SU-DHL-6 (cell line): ENCODE measurements around the gene KRT20.

Experiments
- H2AFZ ChIP-seq: fragments of 200-600 bp; sonication (generic); 2 replicates; pipeline ENCODE4 v1.6.1; 2014; ENCODE audit warnings: low read depth, mild to moderate bottlenecking, moderate library complexity, mixed read lengths, antibody characterized with exemption, low read length; ENCODE audit not compliant: severe bottlenecking
- H3F3A ChIP-seq: fragments of 200-600 bp; shearing (Covaris generic); 2 replicates; pipeline ENCODE4 v1.6.0; 2016; ENCODE audit warnings: antibody characterized with exemption, mild to moderate bottlenecking; ENCODE audit not compliant: insufficient read depth
- H3K27ac ChIP-seq: fragments of 200-600 bp; sonication (generic); 2 replicates; pipeline ENCODE4 v1.5.1; 2016; ENCODE audit warnings: low read depth, mild to moderate bottlenecking, low read length, moderate library complexity, mixed read lengths
- H3K27me3 ChIP-seq: fragments of 200-600 bp; sonication (generic), shearing (Covaris generic); 2 replicates; pipeline ENCODE4 v1.6.0; 2014; ENCODE audit warnings: mild to moderate bottlenecking, low read length
- H3K36me3 ChIP-seq: fragments of 200-600 bp; sonication (generic); 2 replicates; pipeline ENCODE4 v1.6.1; 2014; ENCODE audit warnings: mild to moderate bottlenecking, low read length, mixed read lengths
- H3K4me2 ChIP-seq: fragments of 300-600, 200-600 bp; shearing (Covaris generic), sonication (generic); 2 replicates; pipeline ENCODE4 v1.6.0; 2014; ENCODE audit warnings: low read length, low read depth, mild to moderate bottlenecking; ENCODE audit not compliant: poor library complexity, severe bottlenecking
- H3K4me3 ChIP-seq: fragments of 200-600 bp; sonication (generic); 2 replicates; pipeline ENCODE4 v1.5.1; 2014; ENCODE audit warnings: antibody characterized with exemption, low read length, mild to moderate bottlenecking, mixed read lengths; ENCODE audit not compliant: insufficient read depth, poor library complexity, severe bottlenecking
- H3K79me2 ChIP-seq: fragments of 200-600 bp; sonication (generic); 2 replicates; pipeline ENCODE4 v1.6.1; 2014; ENCODE audit warnings: mild to moderate bottlenecking, low read length, moderate library complexity; ENCODE audit not compliant: insufficient read depth
- H3K9ac ChIP-seq: fragments of 200-600 bp; sonication (generic); 2 replicates; pipeline ENCODE4 v1.7.0; 2014; ENCODE audit warnings: mild to moderate bottlenecking, low read length
- H3K9me2 ChIP-seq: fragments of 200-600 bp; sonication (generic); replicated peaks from 2 replicates; pipeline ENCODE4 v1.6.1; 2014; ENCODE audit warnings: low read length; ENCODE audit not compliant: insufficient read depth
- H3K9me3 ChIP-seq: fragments of 200-600 bp; sonication (generic); 2 replicates; pipeline ENCODE4 v1.6.1; 2014; ENCODE audit warnings: low read length, mixed read lengths; ENCODE audit not compliant: insufficient read depth
- H4K20me1 ChIP-seq: fragments of 200-600 bp; sonication (generic); 2 replicates; pipeline ENCODE4 v1.6.1; 2014; ENCODE audit warnings: low read depth, mild to moderate bottlenecking, antibody characterized with exemption, low read length, moderate library complexity, mixed read lengths
- CTCF ChIP-seq: fragments of 200-600 bp; sonication (generic); IDR thresholded peaks from one replicate; pipeline ENCODE4 v1.5.1; 2017; ENCODE audit warnings: antibody characterized with exemption, mild to moderate bottlenecking, low read length, moderate library complexity; ENCODE audit not compliant: insufficient read depth, poor library complexity, severe bottlenecking
- EZH2phosphoT487 ChIP-seq: fragments of 200-600 bp; sonication (generic), shearing (Covaris generic); conservative IDR thresholded peaks from 2 replicates; pipeline ENCODE4 v1.6.1; 2018; ENCODE audit warnings: mild to moderate bottlenecking, antibody characterized with exemption, low read length, moderate library complexity, mixed read lengths

KRT20 gene

DNA sequence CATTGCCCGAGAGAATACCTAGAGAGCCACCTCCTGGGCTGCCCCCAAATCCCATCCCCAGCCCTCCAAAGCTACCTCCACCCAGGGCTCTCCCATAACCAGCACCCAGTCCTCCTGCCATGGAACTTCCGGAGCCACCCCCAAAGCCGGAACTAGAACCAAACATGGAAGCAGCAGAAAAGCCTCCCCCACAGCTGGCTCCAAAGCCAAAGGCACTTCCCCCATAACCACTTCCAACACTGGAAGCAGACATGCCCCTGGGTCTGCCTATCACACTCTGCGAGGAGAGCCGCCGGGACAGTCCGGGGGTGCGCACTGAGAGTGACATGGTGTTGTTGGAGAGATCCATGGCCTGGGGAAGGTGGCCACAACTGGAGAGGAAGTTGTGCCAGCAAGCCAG, 18.2 kb downstream of the KRT20 start, which contains the start of gene KRT12:
Gene KRT12 (minus strand): TSS at position 386 of the 400 bp plus-strand sequence. CDS start 37 bp downstream, at position 349.
- Histone ChIP-seq H2AFZ (no peak within 1 kb of the TSS), H3K27ac (no peak within 1 kb of the TSS), H4K20me1 (no peaks in the 10 kb centered on the region), H3K9ac (no peak within 1 kb of the TSS), H3K9me3 (no peaks in the 10 kb centered on the region), H3K79me2 (no peaks in the 10 kb centered on the region), H3K9me2 (no peaks in the 10 kb centered on the region), H3K27me3 (no peaks in the 10 kb centered on the region), H3K4me2 (no peak within 1 kb of the TSS), H3K4me3 (no peak within 1 kb of the TSS), H3K36me3 (no peaks in the 10 kb centered on the region), H3F3A (no peaks in the 10 kb centered on the region)
- no peak for TF ChIP-seq CTCF
- TF ChIP-seq EZH2phosphoT487, result no peak

GRCh38 chr17:40864661-40865390, 20.2 kb downstream of the KRT20 start:
- TF ChIP-seq CTCF (no peak), EZH2phosphoT487 (no peak)
- H3F3A ChIP-seq, result no peaks in the 10 kb centered on the region
- no peaks in the 10 kb centered on the region for H4K20me1 ChIP-seq
- H3K27ac ChIP-seq, result no peak overlapping the region
- H3K4me2 ChIP-seq, result no peak overlapping the region
- no peaks in the 10 kb centered on the region for H3K36me3 ChIP-seq
- no peaks in the 10 kb centered on the region for H3K27me3 ChIP-seq
- H2AFZ ChIP-seq, result no peak overlapping the region
- H3K9me3 ChIP-seq, result no peaks in the 10 kb centered on the region
- no peaks in the 10 kb centered on the region for H3K9me2 ChIP-seq
- no peaks in the 10 kb centered on the region for H3K79me2 ChIP-seq
- H3K4me3 ChIP-seq, result no peak overlapping the region
- no peak overlapping the region for H3K9ac ChIP-seq

- H3K79me2 ChIP-seq, result no peaks in the 10 kb centered on the region
- TF ChIP-seq CTCF, result no peak
- TF ChIP-seq EZH2phosphoT487, result no peak
- H2AFZ ChIP-seq, result no peak overlapping the region
- H3K27ac ChIP-seq, result no peak overlapping the region
- H3K9me2 ChIP-seq, result no peaks in the 10 kb centered on the region
- H3K36me3 ChIP-seq, result no peaks in the 10 kb centered on the region
- no peaks in the 10 kb centered on the region for H3K27me3 ChIP-seq
- H3K9me3 ChIP-seq, result no peaks in the 10 kb centered on the region
- no peaks in the 10 kb centered on the region for H3F3A ChIP-seq
- H3K9ac ChIP-seq, result no peak overlapping the region
- H4K20me1 ChIP-seq, result no peaks in the 10 kb centered on the region
- H3K4me3 ChIP-seq, result no peak overlapping the region
- no peak overlapping the region for H3K4me2 ChIP-seq
Measured at GRCh38 chr17:40862985-40863733, 21.9 kb downstream of the KRT20 start.
